ENCODE measurements around the gene RGS10. TPM values are rescaled to one million over a fixed set of nuclear protein-coding genes. Genes with fewer than 3 reads are reported as not detected.
"Not testable (repeated sequence)": the region's sequence is repeated elsewhere in the genome, so short reads cannot be mapped to it uniquely, and the experiment has no call there.

Gene RGS10
- total and polyA plus RNA-seq, 2 of the 8 experiments (the other 6 are each of a cell fraction or from before 2014, with no cell fraction given) = 5.5 to 13.1 TPM

DNA sequence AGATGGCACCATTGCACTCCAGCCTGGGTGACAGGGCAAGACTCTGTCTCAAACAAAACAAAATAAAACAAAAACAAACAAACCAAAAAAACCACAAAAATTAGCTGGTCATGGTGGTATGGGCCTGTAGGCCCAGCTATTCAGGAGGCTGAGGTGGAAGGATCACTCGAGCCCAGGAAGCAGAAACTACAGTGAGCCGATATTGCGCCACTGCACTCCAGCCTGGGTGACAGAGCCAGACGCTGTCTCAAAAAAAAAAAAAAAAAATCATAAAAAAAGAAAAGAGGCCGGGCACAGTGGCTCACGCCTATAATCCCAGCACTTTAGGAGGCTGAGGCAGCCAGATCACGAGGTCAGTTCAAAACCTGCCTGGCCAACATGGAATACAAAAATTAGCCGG lies 9.7 kb downstream of the RGS10 start:
- ChIA-PET CTCF (ENCODE audit: partially characterized antibody) (interaction anchor here (0.7 to 2.2 kb wide), 5 partner anchors 10 to 334 kb away, joined by 3 to 8 read pairs (median 3); partner anchors contain the start of gene RGS10), POLR2A (ENCODE audit: partially characterized antibody) (interaction anchor here (1.0 kb wide), 1 partner anchor 25 kb away, joined by 3 read pairs; no protein-coding TSS in a partner anchor)
- H3K4me3 ChIP-seq (ENCODE audit: extremely low read depth in 1 of 4, insufficient read depth in 2 of 4, low read depth in 3 of 4, low read length in 4 of 4); H3K4me1 ChIP-seq (replicated peaks in 1 of 4; ENCODE audit: control insufficient read depth in 3 of 4, insufficient read depth in 4 of 4, low read length in 3 of 4); H3K18ac ChIP-seq (ENCODE audit: extremely low read depth, low read length); H3K23ac ChIP-seq (ENCODE audit: insufficient read length); H2AFZ ChIP-seq (ENCODE audit: low read length); H3K23me2 ChIP-seq (ENCODE audit: low read depth, low read length); H3K14ac ChIP-seq (ENCODE audit: insufficient read length); H3K27me3 ChIP-seq (replicated peaks in 1 of 4; ENCODE audit: control insufficient read depth in 3 of 4, extremely low read depth in 1 of 4, insufficient read depth in 3 of 4, low read length in 3 of 4); H3K27ac ChIP-seq (ENCODE audit: low read depth, low read length); H4K8ac ChIP-seq (ENCODE audit: extremely low read depth, insufficient read depth, low read length); H4K20me1 ChIP-seq (replicated peaks in 1 of 2; ENCODE audit: control insufficient read depth in 1 of 2, insufficient read depth in 2 of 2, low read length in 2 of 2); H3K4me2 ChIP-seq (ENCODE audit: insufficient read depth in 1 of 2, low read depth in 2 of 2, low read length in 2 of 2); H2AK5ac ChIP-seq (ENCODE audit: low read depth, low read length); H3K4ac ChIP-seq (replicated peaks; ENCODE audit: insufficient read length, low read depth, low read length); H3K9me3 ChIP-seq (ENCODE audit: insufficient read depth in 2 of 2, low read depth in 1 of 2, low read length in 1 of 2); H3K9ac ChIP-seq (replicated peaks in 1 of 4; ENCODE audit: extremely low read depth in 1 of 4, low read depth in 3 of 4, low read length in 3 of 4); H3K56ac ChIP-seq (replicated peaks; ENCODE audit: insufficient read length, low read depth, low read length); H3K79me1 ChIP-seq (ENCODE audit: low read depth, low read length); H4K91ac ChIP-seq (replicated peaks; ENCODE audit: insufficient read length, low read length); H2BK120ac ChIP-seq (replicated peaks; ENCODE audit: low read depth, low read length); H4K5ac ChIP-seq (ENCODE audit: insufficient read length, low read depth, low read length); H3K79me2 ChIP-seq (ENCODE audit: control insufficient read depth in 1 of 2, insufficient read depth in 2 of 2, low read length in 2 of 2); H3K36me3 ChIP-seq (ENCODE audit: control insufficient read depth in 2 of 4, insufficient read depth in 4 of 4, low read length in 3 of 4); H2BK15ac ChIP-seq (ENCODE audit: low read length); DNase-seq (ENCODE audit: low read depth in 1 of 2, low spot score in 2 of 2); H2BK20ac ChIP-seq (ENCODE audit: low read length); FAIRE-seq; H2BK12ac ChIP-seq (ENCODE audit: low read depth, low read length); H2BK5ac ChIP-seq (ENCODE audit: low read depth, low read length): not testable (repeated sequence)
- 100% methylated on average over 1 of the region's 8 CpGs; no CpG with 5 or more reads in 1 of the 2 experiments for WGBS, 2 experiments (ENCODE audit: extremely low coverage in 1 of 2, insufficient coverage in 1 of 2, insufficient read length in 1 of 2, insufficient replicate concordance in 2 of 2, low coverage in 1 of 2, low lambda C conversion rate in 2 of 2, missing lambda C conversion rate in 1 of 2)

DNA sequence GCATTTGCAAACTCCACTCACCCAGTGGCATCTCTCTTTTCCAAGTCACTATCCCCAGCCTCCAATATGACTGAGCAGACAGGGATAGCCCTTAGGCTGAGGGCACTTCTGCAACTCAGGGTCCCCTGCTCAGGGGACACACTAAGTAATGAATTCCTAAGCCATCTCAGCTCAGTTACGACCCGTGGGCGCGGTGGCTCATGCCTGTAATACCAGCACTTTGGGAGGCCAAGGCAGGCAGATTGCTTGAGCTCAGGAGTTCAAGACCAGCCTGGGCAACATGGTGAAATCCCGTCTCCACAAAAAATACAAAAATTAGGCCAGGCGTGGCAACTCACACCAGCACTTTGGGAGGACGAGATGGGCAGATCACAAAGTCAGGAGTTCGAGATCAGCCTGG lies 10.3 kb downstream of the RGS10 start:
- H2BK120ac ChIP-seq (replicated peaks; ENCODE audit: low read depth, low read length); H3K27me3 ChIP-seq (replicated peaks in 1 of 4; ENCODE audit: control insufficient read depth in 3 of 4, extremely low read depth in 1 of 4, insufficient read depth in 3 of 4, low read length in 3 of 4); H3K36me3 ChIP-seq (ENCODE audit: control insufficient read depth in 2 of 4, insufficient read depth in 4 of 4, low read length in 3 of 4); H3K4ac ChIP-seq (replicated peaks; ENCODE audit: insufficient read length, low read depth, low read length); POLR2A ChIA-PET (ENCODE audit: partially characterized antibody); H4K5ac ChIP-seq (ENCODE audit: insufficient read length, low read depth, low read length); H2AK5ac ChIP-seq (ENCODE audit: low read depth, low read length); H2BK5ac ChIP-seq (ENCODE audit: low read depth, low read length); H3K79me1 ChIP-seq (ENCODE audit: low read depth, low read length); H3K23me2 ChIP-seq (ENCODE audit: low read depth, low read length); H3K27ac ChIP-seq (ENCODE audit: low read depth, low read length); H3K56ac ChIP-seq (replicated peaks; ENCODE audit: insufficient read length, low read depth, low read length); H2AFZ ChIP-seq (ENCODE audit: low read length); FAIRE-seq; H3K79me2 ChIP-seq (ENCODE audit: control insufficient read depth in 1 of 2, insufficient read depth in 2 of 2, low read length in 2 of 2); H4K20me1 ChIP-seq (replicated peaks in 1 of 2; ENCODE audit: control insufficient read depth in 1 of 2, insufficient read depth in 2 of 2, low read length in 2 of 2); H2BK12ac ChIP-seq (ENCODE audit: low read depth, low read length); H3K23ac ChIP-seq (ENCODE audit: insufficient read length); H3K4me3 ChIP-seq (ENCODE audit: extremely low read depth in 1 of 4, insufficient read depth in 2 of 4, low read depth in 3 of 4, low read length in 4 of 4); H4K8ac ChIP-seq (ENCODE audit: extremely low read depth, insufficient read depth, low read length); H3K14ac ChIP-seq (ENCODE audit: insufficient read length); H3K9ac ChIP-seq (replicated peaks in 1 of 4; ENCODE audit: extremely low read depth in 1 of 4, low read depth in 3 of 4, low read length in 3 of 4); H2BK15ac ChIP-seq (ENCODE audit: low read length); H3K4me2 ChIP-seq (ENCODE audit: insufficient read depth in 1 of 2, low read depth in 2 of 2, low read length in 2 of 2); H3K4me1 ChIP-seq (replicated peaks in 1 of 4; ENCODE audit: control insufficient read depth in 3 of 4, insufficient read depth in 4 of 4, low read length in 3 of 4); H3K9me3 ChIP-seq (ENCODE audit: insufficient read depth in 2 of 2, low read depth in 1 of 2, low read length in 1 of 2); H2BK20ac ChIP-seq (ENCODE audit: low read length); DNase-seq (ENCODE audit: low read depth in 1 of 2, low spot score in 2 of 2); H4K91ac ChIP-seq (replicated peaks; ENCODE audit: insufficient read length, low read length); H3K18ac ChIP-seq (ENCODE audit: extremely low read depth, low read length): not testable (repeated sequence)
- WGBS, 2 experiments (ENCODE audit: extremely low coverage in 1 of 2, insufficient coverage in 1 of 2, insufficient read length in 1 of 2, insufficient replicate concordance in 2 of 2, low coverage in 1 of 2, low lambda C conversion rate in 2 of 2, missing lambda C conversion rate in 1 of 2) = 95% methylated on average over 8 of the region's 8 CpGs; no CpG with 5 or more reads in 1 of the 2 experiments
- CTCF ChIA-PET (ENCODE audit: partially characterized antibody) = interaction anchor here (0.7 to 2.2 kb wide), 5 partner anchors 11 to 333 kb away, joined by 3 to 8 read pairs (median 3); partner anchors contain the start of gene RGS10

All from H1 (cell line).